HG03039 (cell line): Measurements from ENCODE around the gene SFXN2.
"Not testable (repeated sequence)": the region's sequence is repeated elsewhere in the genome, so short reads cannot be mapped to it uniquely, and the experiment has no call there.

ENCODE experiments used
- ATAC-seq: cut with Tn5 transposase; IDR thresholded peaks from one replicate; pipeline ENCODE4 v1.9.1; 2021; ENCODE audit warnings: mild to moderate bottlenecking, moderate library complexity; ENCODE audit not compliant: unreplicated experiment

The SFXN2 gene

GRCh38 chr10:102679596-102679995 lies 34.8 kb upstream of the SFXN2 start:
- no peak for ATAC-seq

- no peak for ATAC-seq
Measured at GRCh38 chr10:102681696-102682095, 32.7 kb upstream of the SFXN2 start.

DNA sequence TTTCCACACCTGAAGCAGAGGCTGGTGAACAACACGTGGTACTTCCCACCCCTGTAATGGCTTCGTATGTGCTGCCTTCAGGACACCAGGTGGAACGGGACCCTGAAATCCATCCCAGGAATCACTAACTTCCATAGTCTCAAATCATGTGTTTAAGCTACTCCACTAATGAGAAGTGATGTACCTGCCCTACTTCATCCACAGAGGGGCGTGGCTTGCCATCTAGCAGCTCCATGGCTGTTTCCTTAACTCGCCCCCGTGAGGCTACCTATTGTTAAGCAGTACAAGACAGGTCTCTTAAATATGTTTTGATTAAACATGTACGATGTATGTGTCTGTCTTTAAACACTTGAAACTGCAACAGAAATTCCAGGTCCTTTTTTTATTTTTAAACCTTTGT lies 32.0 kb upstream of the SFXN2 start:
- ATAC-seq, result no peak

GRCh38 chr10:102682981-102683380 lies 31.5 kb upstream of the SFXN2 start:
- no peak for ATAC-seq

DNA sequence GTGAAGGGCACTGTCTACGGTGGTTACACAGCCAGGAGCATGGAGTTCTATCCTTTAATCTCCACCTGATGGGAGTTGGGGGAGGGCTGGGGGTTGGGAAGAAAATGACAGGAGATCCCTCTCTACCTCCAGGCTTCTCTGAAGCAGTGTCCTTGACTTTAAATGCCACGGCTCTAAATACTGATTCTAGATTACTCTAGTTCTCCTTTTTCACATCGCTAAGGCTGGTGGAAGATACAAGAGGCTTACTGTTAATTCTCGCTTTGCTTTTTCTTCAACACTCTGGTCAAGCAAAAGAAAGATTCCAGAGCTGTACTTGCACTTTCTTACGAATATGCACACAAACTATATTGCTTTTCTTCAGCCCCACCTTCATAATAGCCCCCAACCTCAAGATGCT lies 30.7 kb upstream of the SFXN2 start:
- ATAC-seq, result no peak

DNA sequence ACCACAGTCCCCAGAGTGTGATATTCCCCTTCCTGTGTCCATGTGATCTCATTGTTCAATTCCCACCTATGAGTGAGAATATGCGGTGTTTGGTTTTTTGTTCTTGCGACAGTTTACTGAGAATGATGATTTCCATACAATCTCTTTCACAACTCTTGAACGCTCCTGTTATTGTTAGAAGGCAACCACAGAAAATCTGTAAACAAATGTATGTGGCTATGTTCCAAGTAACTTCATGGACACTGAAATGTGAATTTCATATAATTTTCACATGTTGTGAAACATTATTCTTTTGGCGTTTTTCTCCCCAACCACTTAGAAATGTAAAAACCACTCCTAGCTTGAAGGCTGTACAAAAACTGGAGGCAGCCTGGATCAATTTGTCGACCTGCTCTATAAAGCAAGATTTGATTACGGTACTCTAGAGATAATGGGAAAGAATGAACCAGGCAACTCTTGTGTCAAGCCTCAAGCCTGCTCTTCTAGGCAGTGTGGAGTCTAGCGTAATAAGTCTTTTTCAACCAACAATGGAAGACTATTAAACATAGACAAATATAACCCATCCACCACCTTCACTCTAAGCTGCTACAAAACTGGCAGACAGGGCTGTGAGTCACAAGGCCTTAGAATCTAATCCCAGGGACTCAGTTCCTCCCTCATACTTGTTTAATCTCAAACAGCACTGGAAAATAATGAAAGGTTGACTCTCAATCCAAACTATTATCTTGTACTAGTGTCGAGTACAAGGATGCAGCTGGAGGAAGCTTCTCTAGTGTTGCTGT lies 23.0 kb upstream of the SFXN2 start:
- ATAC-seq, result no peak

DNA sequence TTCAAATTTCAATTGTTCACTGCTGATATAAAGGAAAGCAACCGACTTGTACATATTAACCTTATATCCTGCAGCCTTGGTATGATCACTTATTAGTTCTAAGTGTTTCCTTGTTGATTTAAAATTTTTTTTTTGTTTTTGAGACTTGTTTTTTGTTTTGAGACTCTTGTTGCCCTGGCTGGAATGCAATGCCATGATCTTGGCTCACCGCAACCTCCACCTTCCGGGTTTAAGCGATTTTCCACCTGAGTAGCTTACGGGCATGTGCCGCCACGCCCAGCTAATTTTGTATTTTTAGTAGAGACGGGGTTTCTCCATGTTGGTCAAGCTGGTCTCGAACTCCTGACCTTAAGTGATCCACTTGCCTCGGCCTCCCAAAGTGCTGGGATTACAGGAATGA lies 19.0 kb upstream of the SFXN2 start:
- not testable (repeated sequence) for ATAC-seq

- ATAC-seq, result no peak
Measured at GRCh38 chr10:102696736-102697135, 17.7 kb upstream of the SFXN2 start.

- no peak for ATAC-seq
Measured at GRCh38 chr10:102698894-102699293, 15.5 kb upstream of the SFXN2 start.

DNA sequence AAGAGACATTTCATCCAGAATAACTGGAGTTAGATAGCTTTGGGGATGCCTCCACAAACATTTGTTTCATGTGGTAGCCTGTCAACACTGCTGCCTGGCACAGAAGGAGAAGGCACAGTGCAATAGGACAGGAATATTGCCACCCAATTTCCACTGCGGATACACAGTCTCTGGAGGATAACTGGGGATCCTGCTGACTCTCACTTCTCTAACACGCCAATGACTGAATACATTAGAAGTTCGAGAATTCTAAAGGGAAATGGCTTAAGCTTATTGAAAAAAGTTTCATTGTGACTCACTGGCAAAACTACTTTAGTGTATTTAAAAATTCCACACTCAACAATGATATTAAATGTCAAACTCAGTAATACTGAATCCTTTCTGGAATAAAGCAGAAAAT lies 13.2 kb upstream of the SFXN2 start:
- no peak for ATAC-seq

DNA sequence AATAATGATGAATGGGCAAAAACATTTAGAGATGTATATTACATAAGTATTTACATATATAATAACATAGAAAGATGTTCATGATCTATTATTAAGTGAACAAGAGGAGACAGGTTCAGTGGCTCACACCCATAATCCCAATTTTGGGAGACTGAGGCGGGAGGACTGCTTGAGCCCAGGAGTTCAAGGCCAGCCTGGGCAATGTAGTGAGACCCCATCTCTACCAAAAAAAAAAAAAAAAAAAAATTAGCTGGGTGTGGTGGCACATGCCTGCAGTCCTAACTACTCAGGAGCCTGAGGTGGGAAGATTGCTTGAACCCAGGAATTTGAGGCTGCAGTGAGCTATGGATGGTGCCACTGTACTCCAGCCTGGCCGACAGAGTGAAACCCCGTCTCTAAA lies 12.6 kb upstream of the SFXN2 start:
- ATAC-seq, result no peak

GRCh38 chr10:102702742-102703141 lies 11.7 kb upstream of the SFXN2 start:
- ATAC-seq, result no peak

DNA sequence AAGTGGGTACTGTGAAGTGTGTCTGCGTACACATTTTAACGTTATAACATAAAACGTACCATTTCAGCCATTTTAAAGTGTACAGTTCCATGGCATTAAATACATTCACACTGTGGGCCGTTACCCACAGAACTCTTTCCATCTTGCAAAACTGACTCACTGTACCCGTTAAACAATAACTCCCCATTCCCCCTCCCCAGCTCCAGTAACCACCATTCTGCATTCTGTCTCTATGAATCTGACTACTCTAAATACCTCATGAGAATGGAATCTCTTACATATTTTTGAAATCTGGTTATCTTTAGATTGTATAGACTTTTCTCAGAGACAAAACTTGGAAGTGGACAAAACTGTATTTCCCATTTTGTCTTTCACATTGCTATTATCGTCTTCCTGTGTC lies 9.5 kb upstream of the SFXN2 start:
- no peak for ATAC-seq

DNA sequence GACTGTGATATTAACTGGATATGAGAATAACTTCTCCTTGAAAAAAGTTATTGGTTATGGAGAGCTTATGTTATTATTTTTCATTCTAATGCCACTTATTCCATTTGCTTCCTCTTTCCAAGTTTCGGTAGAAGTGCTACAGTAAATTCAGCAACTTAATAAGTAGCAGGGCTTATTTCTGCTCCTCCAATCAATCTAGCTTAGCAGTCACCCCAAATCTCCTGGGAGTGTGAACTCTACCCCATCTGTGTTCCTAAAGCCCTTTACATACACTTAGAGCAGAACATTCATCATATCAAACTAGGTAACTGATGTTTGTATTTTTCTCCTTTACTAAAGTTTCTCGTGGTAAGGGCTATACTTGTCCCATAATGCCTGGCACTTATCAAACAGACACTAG lies 8.9 kb upstream of the SFXN2 start:
- no peak for ATAC-seq

DNA sequence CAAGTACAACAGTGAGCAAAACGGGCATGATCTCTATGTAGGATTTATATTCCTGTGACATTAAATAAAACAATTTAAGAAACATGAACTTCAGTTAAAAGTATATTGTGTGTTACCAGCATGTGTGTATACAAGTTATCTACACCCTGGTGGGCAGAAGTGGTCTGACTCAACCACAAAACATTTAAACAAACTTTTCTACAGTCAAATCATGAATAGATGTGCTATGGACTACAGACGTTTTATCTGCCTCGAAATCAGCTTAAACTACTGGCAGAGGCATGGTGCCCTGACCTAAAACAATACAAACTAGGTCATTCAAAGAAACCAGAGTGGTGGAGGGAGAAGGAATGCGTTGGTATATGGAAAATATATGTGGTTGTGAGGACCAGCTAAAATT lies 3.8 kb upstream of the SFXN2 start:
- ATAC-seq, result no peak

GRCh38 chr10:102712089-102712488 lies 2.3 kb upstream of the SFXN2 start:
- ATAC-seq, result no peak

DNA sequence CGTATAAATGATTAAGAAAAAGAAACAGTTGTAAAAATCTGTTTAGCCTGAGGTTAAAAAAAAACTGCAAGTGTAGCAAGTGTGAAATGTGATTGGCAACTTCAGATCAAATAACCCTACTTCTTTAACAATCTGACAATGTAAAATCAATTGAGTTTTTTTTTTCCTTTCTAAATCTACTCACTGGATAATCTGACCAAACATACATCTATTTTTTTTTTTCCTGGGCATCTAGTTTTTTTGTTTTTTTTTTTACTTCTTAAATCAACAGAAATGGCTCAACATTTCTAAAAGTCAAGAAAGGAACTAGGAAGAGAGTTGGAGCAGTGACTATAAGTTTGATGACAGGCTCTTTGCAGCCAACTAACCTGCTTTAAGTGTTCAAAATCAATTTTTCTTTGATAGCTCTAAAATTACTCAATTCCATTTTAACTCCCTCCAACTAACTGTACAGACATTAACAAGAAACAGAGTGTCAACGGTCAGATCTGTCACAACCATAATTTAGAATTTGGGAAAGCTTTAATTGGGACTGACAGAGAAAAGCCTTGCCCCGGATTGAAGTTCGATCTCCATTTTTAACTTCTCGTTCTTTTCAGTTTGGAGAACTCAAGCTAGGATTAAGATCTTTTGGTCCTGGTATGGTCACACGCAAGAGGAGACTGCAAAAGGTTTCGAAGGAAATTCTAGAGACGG lies 1.4 kb upstream of the SFXN2 start:
- ATAC-seq, result no peak

GRCh38 chr10:102713539-102713813 lies 960 bp upstream of the SFXN2 start:
- ATAC-seq, result peak; percentile 29

GRCh38 chr10:102713814-102714620 lies 419 bp upstream of the SFXN2 start, which contains the start of gene ARL3:
ARL3 (minus strand) TSS chr10:102714397; CDS start chr10:102714275, 122 bp downstream.
- ATAC-seq, result peak; percentile 79

DNA sequence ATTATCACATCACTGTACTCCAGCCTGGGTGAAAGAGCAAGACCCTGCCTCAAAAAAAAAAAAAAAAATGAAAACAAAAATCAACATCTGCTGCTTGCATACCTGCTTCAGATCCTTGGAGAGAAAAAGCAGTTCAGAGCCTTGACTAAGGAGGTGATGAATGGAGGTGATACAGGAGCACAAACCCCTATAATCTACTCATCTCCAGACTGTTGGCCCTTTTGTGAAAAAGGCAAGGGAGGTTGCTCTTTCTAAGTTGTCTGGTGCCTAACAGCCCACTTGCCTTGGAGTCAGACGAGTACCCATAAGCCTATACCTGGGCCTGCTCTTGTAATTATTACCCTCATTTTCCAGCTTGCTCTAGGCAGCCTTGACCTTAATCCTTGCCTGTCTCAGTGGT lies 1.4 kb downstream of the SFXN2 start:
- no peak for ATAC-seq

DNA sequence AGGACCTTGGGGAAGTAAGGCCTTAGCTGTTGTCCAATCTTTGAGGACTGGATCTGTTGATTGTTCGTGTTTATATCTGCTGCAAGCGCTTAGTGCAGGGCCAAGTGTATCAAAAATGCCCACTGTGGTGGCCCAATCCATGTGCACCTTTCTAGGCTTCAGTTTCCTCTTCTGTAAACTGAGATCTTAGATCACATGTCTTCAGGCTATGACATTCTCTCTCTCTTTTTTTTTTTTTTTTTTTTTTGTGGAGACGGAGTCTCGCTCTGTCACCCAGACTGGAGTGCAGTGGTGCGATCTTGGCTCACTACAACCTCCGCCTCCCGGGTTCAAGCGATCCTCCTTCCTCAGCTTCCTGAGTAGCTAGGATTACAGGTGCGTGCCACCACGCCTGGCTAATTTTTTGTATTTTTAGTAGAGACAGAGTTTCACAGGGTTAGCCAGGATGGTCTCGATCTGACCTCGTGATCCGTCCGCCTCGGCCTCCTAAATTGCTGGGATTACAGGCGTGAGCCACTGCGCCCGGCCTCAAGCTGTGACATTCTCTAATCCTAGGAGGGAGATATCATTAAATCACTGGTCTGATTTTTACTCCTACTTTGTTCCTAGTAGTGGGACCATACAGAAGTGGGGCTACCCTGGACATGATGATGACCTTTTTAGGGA lies 2.6 kb downstream of the SFXN2 start:
- not testable (repeated sequence) for ATAC-seq
